HG03354 (cell line): ENCODE data around the gene DAGLB.
"Not testable (repeated sequence)": the region's sequence is repeated elsewhere in the genome, so short reads cannot be mapped to it uniquely, and the experiment has no call there.

ENCODE experiments used
- ATAC-seq: cut with Tn5 transposase; IDR thresholded peaks from one replicate; pipeline ENCODE4 v1.9.1; 2021; ENCODE audit warnings: mild to moderate bottlenecking; ENCODE audit not compliant: unreplicated experiment, poor library complexity, severe bottlenecking

DAGLB gene

GRCh38 chr7:6402041-6402440 is 45.7 kb downstream of the DAGLB start:
- ATAC-seq, result no peak

DNA sequence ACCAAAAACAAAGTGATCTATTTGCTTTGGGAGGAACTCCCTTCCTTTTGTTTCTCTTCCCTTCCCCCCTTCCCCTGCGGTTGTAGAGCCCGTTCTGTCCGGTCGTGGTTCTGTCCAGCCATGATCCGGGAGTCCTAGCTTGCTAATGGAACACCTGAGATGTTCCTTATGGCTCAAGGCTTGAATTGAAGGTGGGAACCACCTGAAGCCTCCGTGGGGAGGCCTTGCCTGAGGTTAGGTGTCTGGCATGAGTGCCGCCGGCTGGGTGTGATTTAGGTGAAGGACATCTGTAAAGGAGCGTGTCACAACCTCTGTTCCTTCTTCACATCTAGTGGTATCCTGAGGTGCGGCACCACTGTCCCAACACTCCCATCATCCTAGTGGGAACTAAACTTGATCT is 46.2 kb downstream of the DAGLB start:
- no peak for ATAC-seq

DNA sequence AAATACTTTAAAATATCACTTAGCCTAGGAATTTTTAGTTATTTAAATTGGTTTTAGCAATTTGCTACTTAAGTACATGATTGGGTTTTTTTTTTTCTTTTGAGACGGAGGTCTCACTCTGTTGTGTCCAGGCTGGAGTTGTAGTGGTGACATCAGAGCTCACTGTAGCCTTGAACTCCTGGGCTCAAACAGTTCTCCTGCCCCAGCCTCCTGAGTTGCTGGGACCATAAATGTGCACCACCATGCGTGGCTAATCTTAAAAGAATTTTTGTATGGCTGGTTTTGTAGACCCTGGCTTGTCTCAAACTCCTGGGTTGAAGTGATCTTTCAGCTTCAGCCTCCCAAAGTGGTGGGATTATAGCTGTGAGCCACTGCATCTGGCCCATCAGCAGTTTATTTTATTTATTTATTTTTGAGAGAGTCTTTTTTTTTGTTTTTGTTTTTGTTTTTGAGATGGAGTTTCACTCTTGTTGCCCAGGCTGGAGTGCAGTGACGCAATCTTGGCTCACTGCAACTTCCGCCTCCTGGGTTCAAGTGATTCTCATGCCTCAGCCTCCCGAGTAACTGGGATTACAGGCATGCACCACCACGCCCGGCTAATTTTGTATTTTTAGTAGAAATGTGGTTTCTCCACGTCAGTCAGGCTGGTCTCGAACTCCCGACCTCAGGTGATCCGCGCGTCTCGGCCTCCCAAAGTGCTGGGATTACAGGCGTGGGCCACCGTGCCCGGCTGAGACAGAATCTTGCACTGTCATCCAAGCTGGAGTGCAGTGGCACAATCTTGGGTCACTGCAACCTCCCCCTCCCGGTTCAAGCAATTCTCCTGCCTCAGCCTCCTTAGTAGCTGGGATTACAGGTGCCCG is 47.3 kb downstream of the DAGLB start:
- not testable (repeated sequence) for ATAC-seq

- ATAC-seq, result no peak
Measured at GRCh38 chr7:6399351-6399750, 48.4 kb downstream of the DAGLB start.

GRCh38 chr7:6398943-6399342 is 48.8 kb downstream of the DAGLB start:
- ATAC-seq, result no peak

- ATAC-seq, result not testable (repeated sequence)
Measured at GRCh38 chr7:6397759-6398495, 49.8 kb downstream of the DAGLB start.

- no peak for ATAC-seq
Measured at GRCh38 chr7:6395898-6396595, 51.7 kb downstream of the DAGLB start.

DNA sequence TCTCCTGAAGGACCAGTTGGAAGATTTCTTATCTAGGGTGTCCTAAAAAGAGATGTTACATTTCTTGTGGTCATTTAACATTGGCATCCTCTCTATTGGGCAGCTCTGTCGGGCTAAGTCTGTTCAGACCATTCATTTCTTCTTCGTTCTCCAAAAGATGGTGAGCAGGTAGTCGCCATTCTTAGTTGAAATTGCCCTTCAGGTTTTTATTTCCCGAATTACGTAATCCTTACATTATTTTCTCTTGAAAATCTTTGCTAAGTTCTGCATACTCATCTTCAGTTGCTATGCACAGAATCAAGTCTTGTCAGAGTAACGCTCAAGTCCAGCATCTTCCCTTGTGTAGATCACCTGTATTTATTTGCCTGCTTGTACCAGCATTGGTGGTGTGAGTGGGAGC is 53.6 kb downstream of the DAGLB start:
- no peak for ATAC-seq

DNA sequence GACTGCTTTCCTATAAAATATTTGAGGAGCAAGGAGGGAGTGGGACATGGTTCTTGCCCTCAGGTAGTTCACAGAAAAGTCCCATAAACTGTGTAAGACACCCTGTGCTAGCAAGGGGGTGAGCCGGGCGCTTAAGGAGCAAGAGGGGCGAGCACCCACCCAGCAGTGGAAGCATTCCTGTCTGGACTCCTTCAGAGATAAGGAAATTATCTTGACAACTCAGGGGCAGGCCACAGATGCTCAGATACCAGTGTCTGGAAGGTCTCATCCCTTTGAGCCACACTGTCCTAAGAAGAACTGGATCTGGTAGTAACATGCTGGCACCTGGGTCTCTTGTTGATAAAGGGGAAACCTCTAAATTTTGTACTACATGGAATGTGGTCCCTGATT is 54.1 kb downstream of the DAGLB start:
- ATAC-seq, result no peak

DNA sequence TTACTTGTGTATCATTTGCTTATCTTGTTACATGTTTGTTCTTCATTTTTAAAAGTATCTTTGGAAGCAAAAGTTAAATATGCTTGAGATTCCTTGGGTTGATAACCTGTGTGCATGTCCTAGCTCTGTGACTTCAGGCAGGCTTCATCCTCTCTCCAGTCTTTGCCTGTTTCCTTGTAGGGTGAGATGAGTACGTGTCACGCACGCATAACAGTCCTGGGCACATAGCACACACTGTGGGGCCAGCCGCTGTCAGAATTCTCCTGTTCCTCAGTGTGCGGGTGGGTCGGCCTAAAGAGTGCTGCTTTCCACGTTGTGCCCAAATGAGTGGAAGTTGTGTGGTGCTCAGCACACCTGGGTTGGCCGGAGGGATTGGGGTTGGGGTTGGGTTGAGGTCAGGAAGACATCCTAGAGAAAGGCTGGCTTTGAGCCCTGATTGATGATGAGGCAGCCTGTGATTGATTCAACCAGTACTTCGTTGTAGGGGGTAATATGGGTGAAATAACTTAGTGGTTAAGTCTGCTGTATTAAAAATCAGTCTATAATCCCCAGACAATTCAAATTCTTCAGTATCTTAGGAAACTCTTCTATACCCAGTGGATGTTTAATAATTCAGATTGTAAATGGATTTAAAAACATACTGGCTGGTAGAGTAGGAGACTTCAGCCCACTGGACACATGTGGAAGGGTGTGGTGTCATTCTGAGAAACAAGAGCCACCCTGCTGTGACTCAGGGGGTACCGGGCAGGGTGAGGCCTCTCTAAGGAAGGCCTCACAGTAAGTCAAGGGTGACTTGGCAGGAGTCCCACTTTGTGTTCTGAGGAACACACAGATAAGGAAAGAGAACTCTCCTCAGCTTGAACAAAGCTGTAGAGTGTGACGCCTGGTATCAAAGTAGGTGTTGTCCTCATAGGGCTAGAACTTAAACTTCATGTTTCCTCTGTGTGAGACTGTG is 54.8 kb downstream of the DAGLB start:
- ATAC-seq, result no peak

DNA sequence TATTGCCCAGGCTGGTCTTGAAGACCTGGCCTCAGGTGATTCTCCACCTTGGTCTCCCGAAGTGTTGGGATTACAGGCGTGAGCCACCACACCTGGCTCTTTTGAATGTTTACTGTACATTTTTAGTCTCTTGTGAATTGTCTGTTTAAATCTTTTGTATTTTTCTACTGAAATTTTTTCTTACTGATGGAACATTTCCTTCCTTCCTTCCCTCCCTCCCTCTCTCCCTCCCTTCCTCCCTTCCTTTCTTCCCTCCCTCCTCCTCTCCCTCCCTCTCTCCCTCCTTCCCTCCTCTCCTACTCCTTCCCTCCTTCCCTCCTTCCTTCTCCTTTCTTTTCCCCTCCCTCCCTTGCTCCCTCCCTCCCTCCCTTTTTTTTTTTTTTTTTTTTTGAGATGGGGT is 58.0 kb downstream of the DAGLB start:
- no peak for ATAC-seq

GRCh38 chr7:6387734-6388294 is 59.9 kb downstream of the DAGLB start:
- ATAC-seq, result no peak

GRCh38 chr7:6386779-6387178 is 61.0 kb downstream of the DAGLB start:
- ATAC-seq, result no peak

DNA sequence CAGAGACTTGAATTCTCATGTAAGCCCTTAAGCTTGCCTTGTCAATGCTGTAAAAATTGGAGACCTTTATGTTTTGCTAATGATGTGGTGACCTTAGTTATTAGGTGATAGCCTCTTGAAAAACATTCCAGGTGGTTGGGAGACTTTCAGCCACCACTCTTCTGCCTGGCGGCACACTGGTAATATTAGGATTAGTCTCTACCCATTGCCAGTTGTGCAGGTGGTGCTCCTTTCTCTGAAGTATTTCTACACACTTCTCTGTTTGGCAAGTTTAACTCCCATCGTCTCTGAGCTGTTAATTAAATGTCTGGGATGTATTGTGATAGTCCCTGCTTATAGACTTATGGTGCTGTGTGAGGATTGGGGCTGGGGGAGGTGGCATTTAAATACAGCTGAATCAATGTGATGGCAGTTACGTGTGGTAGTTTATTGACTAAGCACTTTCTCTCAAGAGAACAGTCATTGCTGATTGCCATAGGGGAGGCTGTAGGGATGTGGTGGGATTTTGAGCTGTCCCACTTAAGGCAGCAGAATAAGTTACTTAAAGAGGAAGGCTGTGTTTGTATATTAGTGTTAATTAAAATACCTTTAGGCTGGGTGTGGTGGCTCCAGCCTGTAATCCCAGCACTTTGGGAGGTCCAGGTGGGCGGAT is 61.7 kb downstream of the DAGLB start:
- no peak for ATAC-seq

DNA sequence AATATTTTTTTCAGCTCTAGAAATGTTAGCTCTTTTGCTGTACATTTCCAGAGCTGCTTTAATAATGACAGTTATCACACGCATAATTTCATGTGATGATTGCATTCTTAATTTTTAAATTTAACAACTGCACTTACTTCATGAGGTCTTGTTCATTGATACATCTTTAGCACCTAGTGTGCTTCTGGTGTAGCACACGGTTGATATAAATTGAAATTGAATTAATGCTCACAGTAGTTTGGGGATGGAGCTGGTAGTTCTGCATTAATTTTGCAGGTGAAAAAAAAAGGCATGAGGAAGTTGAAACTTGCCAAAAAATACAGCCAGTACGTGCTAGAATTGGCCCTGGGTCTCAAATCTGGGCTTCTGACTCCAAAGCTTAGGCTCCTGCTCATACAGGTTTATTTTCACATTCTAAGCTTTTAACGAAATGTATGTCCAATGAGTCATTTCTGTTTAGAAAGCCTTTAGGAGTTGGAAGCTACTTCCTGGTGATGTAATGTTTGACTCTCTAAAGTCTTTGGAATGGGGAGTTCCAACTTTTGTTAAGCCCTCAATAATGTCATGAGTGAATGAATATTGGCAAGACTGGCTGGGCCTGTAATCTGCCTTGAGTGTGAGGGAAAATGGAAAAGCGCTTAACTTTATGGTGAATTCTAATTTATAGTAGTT is 62.5 kb downstream of the DAGLB start:
- no peak for ATAC-seq

DNA sequence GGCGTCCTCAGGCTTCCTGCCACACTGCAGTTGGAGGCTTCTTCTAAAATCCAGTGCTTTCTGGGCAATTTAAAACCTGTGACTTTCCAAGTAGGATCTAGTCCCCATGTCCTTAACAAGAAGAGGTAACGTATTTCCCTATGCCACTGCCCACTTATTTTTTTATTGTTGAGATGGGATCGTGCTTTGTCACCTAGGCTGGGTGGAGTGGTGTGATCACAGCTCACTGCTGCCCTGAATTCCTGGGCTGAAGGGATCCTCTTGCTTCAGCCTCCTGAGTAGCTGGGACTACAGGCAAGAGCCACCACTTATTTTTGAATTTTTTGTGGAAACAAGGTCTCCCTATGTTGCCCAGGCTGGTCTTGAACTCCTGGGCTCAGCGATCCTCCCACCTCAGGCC is 63.4 kb downstream of the DAGLB start:
- ATAC-seq, result no peak

- ATAC-seq, result no peak
Measured at GRCh38 chr7:6382817-6383216, 64.9 kb downstream of the DAGLB start.

DNA sequence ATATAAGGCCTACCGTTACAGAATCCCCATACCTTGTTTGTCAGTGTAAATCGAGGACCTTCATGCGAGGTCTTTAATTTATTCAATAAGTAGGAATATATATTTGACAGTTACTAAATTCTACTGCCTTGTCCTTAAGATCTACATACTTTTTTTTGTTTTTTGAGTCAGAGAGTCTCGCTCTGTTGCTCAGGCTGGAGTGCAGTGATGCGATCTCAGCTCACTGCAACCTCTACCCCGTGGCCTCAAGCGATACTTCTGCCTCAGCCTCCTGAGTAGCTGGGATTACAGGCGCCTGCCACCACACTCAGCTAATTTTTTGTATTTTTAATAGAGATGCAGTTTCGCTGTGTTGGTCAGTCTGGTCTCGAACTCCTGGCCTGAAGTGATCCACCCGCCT is 65.9 kb downstream of the DAGLB start:
- ATAC-seq, result not testable (repeated sequence)
